Measurements from ENCODE around the gene TREX2. TPM values are rescaled to one million over a fixed set of nuclear protein-coding genes. Genes with fewer than 3 reads are reported as not detected.

Gene TREX2
- polyA plus RNA-seq, 6 donors from 2014 or later = 0.19 to 1.3 (median 1.3) TPM; not detected in 3

- Mint-ChIP-seq H3K27me3 (no peaks in the 10 kb centered on the region), H3K36me3 (no peaks in the 10 kb centered on the region), H3K27ac (no peak overlapping the region), H3K4me3 (no peak overlapping the region), H3K9me3 (no peaks in the 10 kb centered on the region), H3K4me1 (no peaks in the 10 kb centered on the region)
- no peak for ATAC-seq (ENCODE audit: low read depth in 2 of 2)
- DNase-seq = no peak
Measured at GRCh38 chrX:153485396-153486080, 39.7 kb upstream of the TREX2 start.

- Mint-ChIP-seq H3K4me3 (no peak overlapping the region), H3K27me3 (peaks cover 0 to 12% (median 10%) of the 10 kb centered on the region in 3 donors), H3K9me3 (no peaks in the 10 kb centered on the region), H3K36me3 (no peaks in the 10 kb centered on the region), H3K27ac (no peak overlapping the region), H3K4me1 (no peaks in the 10 kb centered on the region)
- no peak for DNase-seq
- ATAC-seq (ENCODE audit: low read depth in 2 of 2) = no peak
Measured at GRCh38 chrX:153482376-153483015, 36.6 kb upstream of the TREX2 start.

- Mint-ChIP-seq H3K4me3 (no peak overlapping the region), H3K36me3 (no peaks in the 10 kb centered on the region), H3K4me1 (no peaks in the 10 kb centered on the region), H3K9me3 (no peaks in the 10 kb centered on the region), H3K27me3 (peaks cover 0 to 12% (median 10%) of the 10 kb centered on the region in 3 donors), H3K27ac (no peak overlapping the region)
- ATAC-seq (ENCODE audit: low read depth in 2 of 2) (no peak), DNase-seq (no peak)
Measured at GRCh38 chrX:153481043-153481442, 35.2 kb upstream of the TREX2 start.

- Mint-ChIP-seq H3K36me3 (no peaks in the 10 kb centered on the region), H3K9me3 (no peaks in the 10 kb centered on the region), H3K27me3 (peaks cover 0 to 12% (median 10%) of the 10 kb centered on the region in 3 donors), H3K4me3 (no peak overlapping the region), H3K4me1 (peaks cover 0 to 3% (median 3%) of the 10 kb centered on the region in 3 donors), H3K27ac (no peak overlapping the region)
- DNase-seq (no peak), ATAC-seq (ENCODE audit: low read depth in 2 of 2) (no peak)
Measured at GRCh38 chrX:153478746-153479145, 32.9 kb upstream of the TREX2 start.

GRCh38 chrX:153477901-153478300 is 32.0 kb upstream of the TREX2 start:
- DNase-seq (no peak), ATAC-seq (ENCODE audit: low read depth in 2 of 2) (no peak)
- Mint-ChIP-seq H3K27ac (peak overlapping the region in 1 of 6 donors; percentile 41), H3K9me3 (no peaks in the 10 kb centered on the region), H3K4me3 (no peak overlapping the region), H3K27me3 (peaks cover 0 to 12% (median 10%) of the 10 kb centered on the region in 3 donors), H3K4me1 (peaks cover 0 to 3% (median 3%) of the 10 kb centered on the region in 3 donors), H3K36me3 (no peaks in the 10 kb centered on the region)

- Mint-ChIP-seq H3K9me3 (no peaks in the 10 kb centered on the region), H3K4me3 (no peak overlapping the region), H3K27me3 (peaks cover 0 to 12% (median 10%) of the 10 kb centered on the region in 3 donors), H3K4me1 (peaks cover 0 to 3% (median 3%) of the 10 kb centered on the region in 3 donors), H3K36me3 (no peaks in the 10 kb centered on the region), H3K27ac (no peak overlapping the region)
- ATAC-seq (ENCODE audit: low read depth in 2 of 2) = no peak
- no peak for DNase-seq
Measured at GRCh38 chrX:153477364-153477857, 31.6 kb upstream of the TREX2 start.

GRCh38 chrX:153476666-153477363 is 31.0 kb upstream of the TREX2 start:
- Mint-ChIP-seq H3K4me1 (peaks cover 0 to 3% (median 3%) of the 10 kb centered on the region in 3 donors), H3K27ac (no peak overlapping the region), H3K27me3 (peaks cover 0 to 12% (median 10%) of the 10 kb centered on the region in 3 donors), H3K4me3 (no peak overlapping the region), H3K36me3 (no peaks in the 10 kb centered on the region), H3K9me3 (no peaks in the 10 kb centered on the region)
- DNase-seq (no peak), ATAC-seq (ENCODE audit: low read depth in 2 of 2) (no peak)

GRCh38 chrX:153475751-153476281 is 30.0 kb upstream of the TREX2 start:
- Mint-ChIP-seq H3K27ac (no peak overlapping the region), H3K9me3 (peaks cover 0 to 1% (median 0%) of the 10 kb centered on the region in 7 donors), H3K4me1 (peaks cover 0 to 6% (median 3%) of the 10 kb centered on the region in 3 donors), H3K27me3 (peaks cover 0 to 12% (median 10%) of the 10 kb centered on the region in 3 donors), H3K4me3 (peak overlapping the region in 4 of 8 donors; percentile 42 to 86 (median 62)), H3K36me3 (no peaks in the 10 kb centered on the region)
- DNase-seq = no peak
- no peak for ATAC-seq (ENCODE audit: low read depth in 2 of 2)

GRCh38 chrX:153475271-153475670 is 29.4 kb upstream of the TREX2 start:
- peaks cover 0 to 12% (median 10%) of the 10 kb centered on the region in 3 donors for H3K27me3 Mint-ChIP-seq
- H3K4me3 Mint-ChIP-seq = peak overlapping the region in 7 of 8 donors; percentile 53 to 86 (median 65)
- ATAC-seq (ENCODE audit: low read depth in 2 of 2) (no peak), DNase-seq (no peak)
- H3K36me3 Mint-ChIP-seq = no peaks in the 10 kb centered on the region
- H3K9me3 Mint-ChIP-seq = peaks cover 0 to 1% (median 0%) of the 10 kb centered on the region in 7 donors
- H3K27ac Mint-ChIP-seq = no peak overlapping the region
- peaks cover 0 to 7% (median 3%) of the 10 kb centered on the region in 3 donors for H3K4me1 Mint-ChIP-seq

- Mint-ChIP-seq H3K27ac (no peak overlapping the region), H3K9me3 (peaks cover 0 to 1% (median 0%) of the 10 kb centered on the region in 7 donors), H3K4me1 (peaks cover 0 to 7% (median 4%) of the 10 kb centered on the region in 3 donors), H3K36me3 (no peaks in the 10 kb centered on the region), H3K27me3 (peaks cover 0 to 12% (median 10%) of the 10 kb centered on the region in 3 donors), H3K4me3 (peak overlapping the region in 2 of 8 donors; percentile 65)
- ATAC-seq (ENCODE audit: low read depth in 2 of 2) = no peak
- DNase-seq = peak; percentile 33
Measured at GRCh38 chrX:153474718-153475117, 28.9 kb upstream of the TREX2 start.

- H3K27ac Mint-ChIP-seq = no peak overlapping the region
- ATAC-seq (ENCODE audit: low read depth in 2 of 2) = no peak
- no peaks in the 10 kb centered on the region for H3K36me3 Mint-ChIP-seq
- peaks cover 0 to 1% (median 0%) of the 10 kb centered on the region in 7 donors for H3K9me3 Mint-ChIP-seq
- peaks cover 0 to 12% (median 7%) of the 10 kb centered on the region in 3 donors for H3K4me1 Mint-ChIP-seq
- peak overlapping the region in 6 of 8 donors; percentile 29 to 73 (median 64) for H3K4me3 Mint-ChIP-seq
- DNase-seq = no peak
- peaks cover 0 to 12% (median 10%) of the 10 kb centered on the region in 3 donors for H3K27me3 Mint-ChIP-seq
Measured at GRCh38 chrX:153474266-153474665, 28.4 kb upstream of the TREX2 start.

- DNase-seq (no peak), ATAC-seq (ENCODE audit: low read depth in 2 of 2) (no peak)
- Mint-ChIP-seq H3K9me3 (peaks cover 0 to 1% (median 0%) of the 10 kb centered on the region in 7 donors), H3K4me3 (peak overlapping the region in 6 of 8 donors; percentile 26 to 80 (median 54)), H3K36me3 (no peaks in the 10 kb centered on the region), H3K27me3 (peaks cover 0 to 6% (median 6%) of the 10 kb centered on the region in 3 donors), H3K4me1 (peaks cover 0 to 16% (median 7%) of the 10 kb centered on the region in 3 donors), H3K27ac (peak overlapping the region in 1 of 6 donors; percentile 71)
Measured at GRCh38 chrX:153473126-153473525, 27.3 kb upstream of the TREX2 start.

Data from naive B cell (primary cell).